Muscle of back (tissue), 11 donors: ENCODE results near the gene GRM7. TPM values are rescaled to one million over a fixed set of nuclear protein-coding genes. Genes with fewer than 3 reads are reported as not detected.

ENCODE experiments used
- DNase-seq, 3 donors: peaks; one replicate each; pipeline versions ENCODE4 v3.0.0 to v3.0.0-alpha.2; 2013
- polyA plus RNA-seq, 10 donors: library from polyadenylated mRNA; unstranded; fragments of 120-200 nt; gene quantifications; one replicate each; pipeline ENCODE4 v1.2.1, GENCODE V29; 2013; ENCODE audit not compliant: insufficient read length in 10 of 10

Gene GRM7
- polyA plus RNA-seq, 10 donors, result 0.07 to 0.71 (median 0.10) TPM; not detected in 5

DNA sequence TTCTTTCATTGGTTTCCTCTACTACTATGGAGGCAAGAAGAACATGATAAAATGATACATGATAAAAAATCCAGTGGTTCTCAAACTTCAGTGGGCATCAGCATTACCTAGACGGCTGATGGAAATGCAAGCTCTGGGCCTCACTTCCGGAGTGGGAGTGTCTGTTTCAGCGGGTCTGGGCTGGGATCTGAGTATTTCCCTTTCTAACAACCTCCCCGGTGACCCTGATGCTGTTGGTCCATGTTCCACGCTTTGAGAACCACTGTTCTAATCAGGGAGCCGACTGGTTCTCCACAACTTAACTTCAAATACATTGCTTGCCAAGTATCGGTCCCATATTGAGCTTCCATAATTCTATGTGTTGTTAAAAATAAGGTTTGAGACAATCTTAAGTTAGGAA is 928.4 kb downstream of the GRM7 start:
- DNase-seq, result no peak

DNA sequence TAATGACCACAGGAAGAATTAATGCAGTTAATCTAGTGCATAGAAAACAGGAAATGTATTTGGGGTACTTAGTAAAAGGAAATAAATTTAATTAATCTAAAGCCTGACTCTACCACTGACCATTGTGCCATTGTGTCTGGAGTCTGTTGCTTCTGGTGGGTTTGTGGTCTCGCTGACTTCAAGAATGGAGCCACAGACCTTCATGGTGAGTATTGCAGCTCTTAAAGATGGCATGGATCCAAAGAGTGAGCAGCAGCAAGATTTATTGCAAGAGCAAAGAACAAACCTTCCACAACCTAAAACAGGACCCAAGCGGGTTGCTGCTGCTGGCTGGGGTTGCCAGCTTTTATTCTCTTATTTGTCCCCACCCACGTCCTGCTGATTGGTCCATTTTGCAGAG is 929.2 kb downstream of the GRM7 start:
- DNase-seq, result no peak
